Fibroblast of villous mesenchyme (primary cell): Measurements from ENCODE around the gene EHBP1. TPM values are rescaled to one million over a fixed set of nuclear protein-coding genes. Genes with fewer than 3 reads are reported as not detected.

Experiments
- DNase-seq: peaks from one replicate; pipeline ENCODE4 v3.0.0-alpha.2; 2010; ENCODE audit warnings: low read depth
- H3K4me3 ChIP-seq: 2 replicates; pipeline ENCODE4 v1.5.1; 2011; ENCODE audit warnings: low read depth, mild to moderate bottlenecking, low read length
- total RNA-seq: library from RNA; depleted of rRNA; stranded (reverse); fragments of >200 nt; gene quantifications from 2 replicates; pipeline ENCODE4 v1.2.3, GENCODE V29; 2012
- TF ChIP-seq, protein P1 (sequence below): IDR thresholded peaks from 2 replicates; pipeline ENCODE4 v1.5.1; 2012; ENCODE audit warnings: low read depth, mild to moderate bottlenecking, low read length; ENCODE audit not compliant: insufficient read depth

The EHBP1 gene
- total RNA-seq, 1 donor: 140 TPM

GRCh38 chr2:62672601-62673000 lies 32.9 kb upstream of the EHBP1 start:
- TF ChIP-seq, protein P1, sequence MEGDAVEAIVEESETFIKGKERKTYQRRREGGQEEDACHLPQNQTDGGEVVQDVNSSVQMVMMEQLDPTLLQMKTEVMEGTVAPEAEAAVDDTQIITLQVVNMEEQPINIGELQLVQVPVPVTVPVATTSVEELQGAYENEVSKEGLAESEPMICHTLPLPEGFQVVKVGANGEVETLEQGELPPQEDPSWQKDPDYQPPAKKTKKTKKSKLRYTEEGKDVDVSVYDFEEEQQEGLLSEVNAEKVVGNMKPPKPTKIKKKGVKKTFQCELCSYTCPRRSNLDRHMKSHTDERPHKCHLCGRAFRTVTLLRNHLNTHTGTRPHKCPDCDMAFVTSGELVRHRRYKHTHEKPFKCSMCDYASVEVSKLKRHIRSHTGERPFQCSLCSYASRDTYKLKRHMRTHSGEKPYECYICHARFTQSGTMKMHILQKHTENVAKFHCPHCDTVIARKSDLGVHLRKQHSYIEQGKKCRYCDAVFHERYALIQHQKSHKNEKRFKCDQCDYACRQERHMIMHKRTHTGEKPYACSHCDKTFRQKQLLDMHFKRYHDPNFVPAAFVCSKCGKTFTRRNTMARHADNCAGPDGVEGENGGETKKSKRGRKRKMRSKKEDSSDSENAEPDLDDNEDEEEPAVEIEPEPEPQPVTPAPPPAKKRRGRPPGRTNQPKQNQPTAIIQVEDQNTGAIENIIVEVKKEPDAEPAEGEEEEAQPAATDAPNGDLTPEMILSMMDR: no peak
- DNase-seq: peak; percentile 31
- H3K4me3 ChIP-seq: no peak overlapping the region

GRCh38 chr2:62675062-62675461 lies 30.5 kb upstream of the EHBP1 start:
- TF ChIP-seq, protein P1: no peak
- DNase-seq: no peak
- no peak overlapping the region for H3K4me3 ChIP-seq

DNA sequence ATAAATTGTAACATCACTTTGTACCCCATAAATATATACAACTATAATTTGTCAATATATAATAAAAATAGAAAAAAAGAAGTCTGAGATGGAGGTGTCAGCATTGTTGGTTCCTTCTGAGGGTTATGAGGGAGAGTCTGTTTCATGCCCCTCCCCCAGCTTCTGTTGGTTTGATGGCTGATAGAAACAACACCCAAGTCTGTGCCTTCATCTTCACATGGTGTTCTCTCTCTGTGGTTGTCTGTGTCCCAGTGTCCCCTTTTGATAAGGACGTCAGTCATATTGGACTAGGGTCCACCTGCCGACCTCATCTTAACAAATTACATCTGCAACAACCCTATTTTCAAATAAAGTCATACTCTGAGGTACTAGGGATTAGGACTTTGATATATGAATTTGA lies 20.3 kb upstream of the EHBP1 start:
- TF ChIP-seq, protein P1: no peak
- DNase-seq: no peak
- no peak overlapping the region for H3K4me3 ChIP-seq

- TF ChIP-seq, protein P1: no peak
- no peak overlapping the region for H3K4me3 ChIP-seq
- DNase-seq: no peak
These were observed 19.4 kb upstream of the EHBP1 start for GRCh38 chr2:62686012-62686685.

DNA sequence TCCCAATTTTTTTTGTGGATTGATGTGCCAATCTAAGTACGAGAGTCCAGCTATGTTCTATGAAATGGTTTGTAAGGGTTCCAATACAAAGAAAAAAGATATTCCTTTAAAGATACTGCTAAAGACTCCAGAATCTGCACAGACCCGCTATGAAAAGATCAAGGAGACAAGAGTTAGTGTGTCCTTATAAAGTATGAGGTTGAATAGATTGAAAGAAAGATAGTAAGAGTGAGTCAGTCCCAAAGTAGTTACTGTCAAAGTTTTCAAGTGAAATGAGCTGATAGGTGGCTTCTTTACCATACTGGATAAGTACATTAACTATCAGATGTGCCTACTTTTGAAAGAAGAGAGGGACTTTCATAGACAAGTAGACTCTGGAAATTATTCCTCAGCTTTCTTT lies 17.9 kb upstream of the EHBP1 start:
- H3K4me3 ChIP-seq: no peak overlapping the region
- TF ChIP-seq, protein P1: no peak
- peak; percentile 28 for DNase-seq

- no peak overlapping the region for H3K4me3 ChIP-seq
- TF ChIP-seq, protein P1: no peak
- no peak for DNase-seq
These were observed 16.7 kb upstream of the EHBP1 start for GRCh38 chr2:62688771-62689170.

DNA sequence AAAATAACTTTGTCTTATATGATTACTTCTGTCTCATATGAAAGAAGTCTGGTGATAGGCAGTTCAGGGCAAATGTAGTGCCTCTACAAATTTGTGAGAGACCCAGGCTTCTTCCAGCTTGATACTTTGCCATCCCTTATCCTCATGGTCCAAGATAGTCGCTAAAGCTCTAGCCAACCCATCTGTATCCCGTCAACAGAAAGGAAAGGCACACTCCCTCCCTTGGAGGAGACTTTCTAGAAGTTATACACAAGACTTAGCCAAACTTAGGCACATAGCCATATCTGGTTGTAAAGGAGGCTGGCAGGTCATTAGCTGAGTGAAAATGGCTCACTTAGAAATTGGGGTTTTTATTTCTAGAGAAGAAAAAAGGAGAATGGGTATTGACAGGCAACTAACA lies 14.3 kb upstream of the EHBP1 start:
- DNase-seq: no peak
- TF ChIP-seq, protein P1: no peak
- H3K4me3 ChIP-seq: no peak overlapping the region
